ENCODE data around the gene ZFPM1.

ZFPM1 gene

DNA sequence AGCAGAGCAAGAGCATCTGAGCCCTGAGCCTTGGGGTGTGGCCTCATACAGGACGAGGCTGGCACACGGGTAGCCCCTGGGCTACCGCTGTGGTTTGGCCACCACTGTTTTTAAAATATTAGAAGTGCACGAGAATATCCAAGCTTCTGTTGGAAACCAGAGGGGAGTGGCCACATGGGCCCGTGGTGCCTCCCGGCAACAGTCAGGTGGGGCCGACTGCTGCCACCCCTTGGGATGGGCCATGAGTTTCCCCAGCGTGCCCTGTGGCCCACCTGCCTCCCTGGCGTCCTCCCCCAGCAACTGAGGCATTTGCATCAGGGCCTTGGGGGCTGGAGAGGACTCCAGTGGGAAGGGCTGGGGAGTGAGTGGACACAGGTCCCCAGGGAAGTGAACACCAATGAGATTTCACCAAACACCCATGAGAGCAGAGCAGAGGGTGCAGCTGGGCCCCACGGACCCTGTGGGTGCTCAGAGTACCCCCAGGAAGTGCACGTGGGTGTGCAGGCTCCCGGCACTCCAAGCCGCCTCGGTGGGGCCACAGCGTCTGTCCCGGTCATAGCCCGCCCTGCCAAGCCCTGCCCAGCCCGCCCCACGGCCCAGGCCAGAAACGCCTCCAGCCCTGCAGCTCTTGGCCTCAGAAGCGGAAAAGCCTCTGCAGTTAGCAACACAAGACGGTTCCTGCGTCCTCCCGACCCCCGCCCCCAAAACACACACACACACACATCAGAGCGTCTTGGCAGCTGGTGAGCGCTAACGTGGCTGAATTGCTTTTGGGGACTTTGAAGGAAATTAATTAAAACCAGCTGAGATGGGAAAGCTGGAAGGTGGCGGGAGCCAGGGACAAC, 47.6 kb upstream of the ZFPM1 start:
- Histone ChIP-seq H3K79me2 (ENCODE audit: insufficient read depth, low read length) (no peaks in the 10 kb centered on the region), H3K4me2 (ENCODE audit: low read depth, low read length, poor library complexity, severe bottlenecking) (no peak overlapping the region), H3K36me3 (ENCODE audit: low read length) (no peaks in the 10 kb centered on the region), H3K27me3 (ENCODE audit: low read length) (no peaks in the 10 kb centered on the region), H3K4me3 (ENCODE audit: insufficient read depth, low read length, poor library complexity, severe bottlenecking) (no peak overlapping the region), H3K9me3 (ENCODE audit: insufficient read depth, low read length) (no peaks in the 10 kb centered on the region), H2AFZ (ENCODE audit: low read depth, low read length, severe bottlenecking) (no peak overlapping the region), H3K9me2 (replicated peaks; ENCODE audit: insufficient read depth, low read length) (no peaks in the 10 kb centered on the region), H3F3A (ENCODE audit: insufficient read depth) (no peaks in the 10 kb centered on the region), H3K27ac (ENCODE audit: low read depth, low read length) (no peak overlapping the region), H3K9ac (ENCODE audit: low read length) (no peak overlapping the region), H4K20me1 (ENCODE audit: low read depth, low read length) (no peaks in the 10 kb centered on the region)
- TF ChIP-seq EZH2phosphoT487 (conservative IDR thresholded peaks at IDR 0.05; ENCODE audit: low read length) = no peak
- TF ChIP-seq, protein P1, sequence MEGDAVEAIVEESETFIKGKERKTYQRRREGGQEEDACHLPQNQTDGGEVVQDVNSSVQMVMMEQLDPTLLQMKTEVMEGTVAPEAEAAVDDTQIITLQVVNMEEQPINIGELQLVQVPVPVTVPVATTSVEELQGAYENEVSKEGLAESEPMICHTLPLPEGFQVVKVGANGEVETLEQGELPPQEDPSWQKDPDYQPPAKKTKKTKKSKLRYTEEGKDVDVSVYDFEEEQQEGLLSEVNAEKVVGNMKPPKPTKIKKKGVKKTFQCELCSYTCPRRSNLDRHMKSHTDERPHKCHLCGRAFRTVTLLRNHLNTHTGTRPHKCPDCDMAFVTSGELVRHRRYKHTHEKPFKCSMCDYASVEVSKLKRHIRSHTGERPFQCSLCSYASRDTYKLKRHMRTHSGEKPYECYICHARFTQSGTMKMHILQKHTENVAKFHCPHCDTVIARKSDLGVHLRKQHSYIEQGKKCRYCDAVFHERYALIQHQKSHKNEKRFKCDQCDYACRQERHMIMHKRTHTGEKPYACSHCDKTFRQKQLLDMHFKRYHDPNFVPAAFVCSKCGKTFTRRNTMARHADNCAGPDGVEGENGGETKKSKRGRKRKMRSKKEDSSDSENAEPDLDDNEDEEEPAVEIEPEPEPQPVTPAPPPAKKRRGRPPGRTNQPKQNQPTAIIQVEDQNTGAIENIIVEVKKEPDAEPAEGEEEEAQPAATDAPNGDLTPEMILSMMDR (IDR thresholded peaks at IDR 0.05; ENCODE audit: insufficient read depth, low read length, poor library complexity, severe bottlenecking) = no peak

DNA sequence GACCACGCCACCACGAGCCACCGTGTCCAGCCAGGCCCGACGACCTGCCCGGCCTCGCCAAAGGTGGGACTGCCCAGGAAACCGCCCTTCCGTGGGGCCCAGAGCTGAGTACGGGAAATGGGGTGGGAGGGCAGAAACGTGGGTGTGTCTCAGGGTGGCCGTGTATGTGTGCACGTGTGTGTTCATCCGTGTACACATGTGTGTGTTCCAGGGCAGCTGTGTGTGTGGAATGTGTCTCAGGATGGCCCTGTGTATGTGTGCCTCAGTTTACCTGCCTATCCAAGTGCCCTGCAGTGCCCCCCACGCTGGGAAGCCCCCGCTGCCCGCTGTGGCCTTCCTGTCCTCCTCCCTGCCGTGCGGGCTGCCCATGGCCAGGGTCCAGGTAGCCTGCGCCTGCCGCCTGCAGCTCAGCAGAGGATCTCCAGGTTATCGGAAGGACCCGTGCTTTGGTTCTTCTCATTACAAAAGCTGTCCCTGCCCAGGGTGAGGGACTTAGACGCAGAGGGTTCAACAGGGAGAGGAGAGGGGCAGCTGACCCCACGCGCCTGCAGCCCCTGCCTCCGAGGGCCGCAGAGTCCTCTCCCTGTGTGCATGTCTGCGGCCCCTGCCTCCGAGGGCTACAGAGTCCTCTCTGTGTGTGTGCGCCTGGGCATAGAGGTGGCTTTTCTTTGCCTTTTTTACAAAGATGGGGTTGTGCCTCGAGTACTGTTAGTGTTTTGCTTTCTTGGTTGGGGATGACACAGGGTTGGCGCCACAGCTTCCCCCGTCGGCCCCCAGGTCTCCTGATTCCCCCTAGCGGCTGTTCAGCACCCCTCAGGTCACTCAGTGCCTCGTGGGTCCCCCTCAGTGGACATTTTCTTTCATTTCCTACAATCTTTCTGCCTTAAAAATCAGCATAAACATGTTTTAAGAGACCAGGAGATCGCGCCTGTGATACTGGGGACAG, 46.7 kb upstream of the ZFPM1 start:
- H3K9ac ChIP-seq (ENCODE audit: low read length) = no peak overlapping the region
- no peak overlapping the region for H3K4me3 ChIP-seq (ENCODE audit: insufficient read depth, low read length, poor library complexity, severe bottlenecking)
- TF ChIP-seq EZH2phosphoT487 (conservative IDR thresholded peaks at IDR 0.05; ENCODE audit: low read length) = no peak
- TF ChIP-seq, protein P1 (IDR thresholded peaks at IDR 0.05; ENCODE audit: insufficient read depth, low read length, poor library complexity, severe bottlenecking) = no peak
- H3K36me3 ChIP-seq (ENCODE audit: low read length) = no peaks in the 10 kb centered on the region
- H3K4me2 ChIP-seq (ENCODE audit: low read depth, low read length, poor library complexity, severe bottlenecking) = no peak overlapping the region
- H3K79me2 ChIP-seq (ENCODE audit: insufficient read depth, low read length) = no peaks in the 10 kb centered on the region
- H2AFZ ChIP-seq (ENCODE audit: low read depth, low read length, severe bottlenecking) = no peak overlapping the region
- H3K27ac ChIP-seq (ENCODE audit: low read depth, low read length) = no peak overlapping the region
- H3K9me3 ChIP-seq (ENCODE audit: insufficient read depth, low read length) = no peaks in the 10 kb centered on the region
- no peaks in the 10 kb centered on the region for H4K20me1 ChIP-seq (ENCODE audit: low read depth, low read length)
- H3F3A ChIP-seq (ENCODE audit: insufficient read depth) = no peaks in the 10 kb centered on the region
- H3K27me3 ChIP-seq (ENCODE audit: low read length) = no peaks in the 10 kb centered on the region
- H3K9me2 ChIP-seq (replicated peaks; ENCODE audit: insufficient read depth, low read length) = no peaks in the 10 kb centered on the region

DNA sequence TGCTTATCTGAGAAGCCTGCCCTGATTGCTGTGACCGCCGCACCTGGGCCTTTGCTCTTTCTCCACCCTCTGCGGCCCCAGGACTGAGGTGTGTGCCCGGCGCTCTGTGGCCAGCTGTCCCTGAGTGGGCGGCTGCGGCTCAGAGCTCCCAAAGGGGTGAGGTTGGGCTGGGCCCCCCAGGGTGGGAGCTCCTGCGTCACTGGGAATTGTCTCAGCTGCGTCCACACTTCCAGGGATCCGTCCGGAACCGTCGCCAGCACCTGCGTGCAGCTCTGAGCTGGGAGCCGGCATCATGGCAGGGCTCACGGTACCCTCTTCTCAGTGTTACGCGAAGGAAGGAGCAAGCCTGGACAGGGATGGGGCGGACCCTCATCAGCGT, 46.0 kb upstream of the ZFPM1 start:
- no peak overlapping the region for H3K27ac ChIP-seq (ENCODE audit: low read depth, low read length)
- TF ChIP-seq, protein P1 (IDR thresholded peaks at IDR 0.05; ENCODE audit: insufficient read depth, low read length, poor library complexity, severe bottlenecking) = no peak
- TF ChIP-seq EZH2phosphoT487 (conservative IDR thresholded peaks at IDR 0.05; ENCODE audit: low read length) = no peak

More for the DNA sequence above, 46.0 kb upstream of the ZFPM1 start:
- no peak overlapping the region for H3K4me2 ChIP-seq (ENCODE audit: low read depth, low read length, poor library complexity, severe bottlenecking)
- H3K9me2 ChIP-seq (replicated peaks; ENCODE audit: insufficient read depth, low read length) = no peaks in the 10 kb centered on the region
- no peak overlapping the region for H3K9ac ChIP-seq (ENCODE audit: low read length)
- H3K27me3 ChIP-seq (ENCODE audit: low read length) = no peaks in the 10 kb centered on the region
- no peak overlapping the region for H2AFZ ChIP-seq (ENCODE audit: low read depth, low read length, severe bottlenecking)
- no peaks in the 10 kb centered on the region for H3K79me2 ChIP-seq (ENCODE audit: insufficient read depth, low read length)
- H3F3A ChIP-seq (ENCODE audit: insufficient read depth) = no peaks in the 10 kb centered on the region
- no peaks in the 10 kb centered on the region for H3K9me3 ChIP-seq (ENCODE audit: insufficient read depth, low read length)
- no peaks in the 10 kb centered on the region for H4K20me1 ChIP-seq (ENCODE audit: low read depth, low read length)
- no peak overlapping the region for H3K4me3 ChIP-seq (ENCODE audit: insufficient read depth, low read length, poor library complexity, severe bottlenecking)
- H3K36me3 ChIP-seq (ENCODE audit: low read length) = no peaks in the 10 kb centered on the region

Measured in SU-DHL-6 (cell line).